ENCODE results near the gene IL17RE. TPM values are rescaled to one million over a fixed set of nuclear protein-coding genes. Genes with fewer than 3 reads are reported as not detected.

IL17RE gene
- total RNA-seq, 3 donors from 2014 or later: 41.8 to 116 (median 82.8) TPM

- DNase-seq (peak in 1 of 3 donors; percentile 35), ATAC-seq (peak; percentile 98)
- TF ChIP-seq, protein P1, sequence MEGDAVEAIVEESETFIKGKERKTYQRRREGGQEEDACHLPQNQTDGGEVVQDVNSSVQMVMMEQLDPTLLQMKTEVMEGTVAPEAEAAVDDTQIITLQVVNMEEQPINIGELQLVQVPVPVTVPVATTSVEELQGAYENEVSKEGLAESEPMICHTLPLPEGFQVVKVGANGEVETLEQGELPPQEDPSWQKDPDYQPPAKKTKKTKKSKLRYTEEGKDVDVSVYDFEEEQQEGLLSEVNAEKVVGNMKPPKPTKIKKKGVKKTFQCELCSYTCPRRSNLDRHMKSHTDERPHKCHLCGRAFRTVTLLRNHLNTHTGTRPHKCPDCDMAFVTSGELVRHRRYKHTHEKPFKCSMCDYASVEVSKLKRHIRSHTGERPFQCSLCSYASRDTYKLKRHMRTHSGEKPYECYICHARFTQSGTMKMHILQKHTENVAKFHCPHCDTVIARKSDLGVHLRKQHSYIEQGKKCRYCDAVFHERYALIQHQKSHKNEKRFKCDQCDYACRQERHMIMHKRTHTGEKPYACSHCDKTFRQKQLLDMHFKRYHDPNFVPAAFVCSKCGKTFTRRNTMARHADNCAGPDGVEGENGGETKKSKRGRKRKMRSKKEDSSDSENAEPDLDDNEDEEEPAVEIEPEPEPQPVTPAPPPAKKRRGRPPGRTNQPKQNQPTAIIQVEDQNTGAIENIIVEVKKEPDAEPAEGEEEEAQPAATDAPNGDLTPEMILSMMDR (IDR thresholded peaks at IDR 0.05): no peak
- Histone ChIP-seq H3K9me3 (no peaks in the 10 kb centered on the region), H3K4me3 (no peak overlapping the region), H3K36me3 (ENCODE audit: low read depth) (no peaks in the 10 kb centered on the region), H3K4me1 (ENCODE audit: low read depth) (no peaks in the 10 kb centered on the region)
- intact Hi-C loops (cut with DNase I, micrococcal nuclease): no loop called here
Observed at GRCh38 chr3:9884555-9885165, 18.0 kb upstream of the IL17RE start.

DNA sequence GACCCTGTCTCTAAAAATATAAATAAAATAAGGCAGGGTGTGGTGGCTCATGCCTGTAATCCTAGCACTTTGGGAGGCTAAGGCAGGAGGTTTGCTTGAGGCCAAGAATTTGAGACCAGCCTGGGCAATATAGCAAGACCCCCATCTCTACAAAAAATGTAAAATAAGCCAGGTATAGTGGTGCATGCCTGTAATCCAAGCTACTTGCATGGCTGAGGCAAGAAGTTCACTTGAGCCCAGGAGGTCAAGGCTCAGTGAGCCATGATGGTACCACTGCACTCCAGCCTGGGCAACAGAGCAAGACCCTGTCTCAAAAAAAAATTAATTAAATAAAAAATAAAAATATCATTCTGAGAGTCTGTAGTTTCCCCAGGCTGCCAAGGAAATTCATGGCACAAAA is 16.3 kb upstream of the IL17RE start:
- intact Hi-C loops (cut with DNase I, micrococcal nuclease): no loop called here
- DNase-seq: no peak
- Histone ChIP-seq H3K4me1 (ENCODE audit: low read depth) (peaks cover 7% of the 10 kb centered on the region), H3K4me3 (no peak overlapping the region), H3K9me3 (no peaks in the 10 kb centered on the region), H3K36me3 (ENCODE audit: low read depth) (no peaks in the 10 kb centered on the region)
- ATAC-seq: no peak
- TF ChIP-seq, protein P1 (IDR thresholded peaks at IDR 0.05): no peak

- TF ChIP-seq, protein P1 (IDR thresholded peaks at IDR 0.05): no peak
- Histone ChIP-seq H3K36me3 (ENCODE audit: low read depth) (no peaks in the 10 kb centered on the region), H3K9me3 (no peaks in the 10 kb centered on the region), H3K4me3 (no peak overlapping the region), H3K4me1 (ENCODE audit: low read depth) (peaks cover 14% of the 10 kb centered on the region)
- DNase-seq: no peak
- no peak for ATAC-seq
- intact Hi-C loops (cut with DNase I, micrococcal nuclease): no loop called here
Observed at GRCh38 chr3:9887480-9887879, 15.2 kb upstream of the IL17RE start.

GRCh38 chr3:9888540-9888939 is 14.1 kb upstream of the IL17RE start:
- intact Hi-C loops (cut with DNase I, micrococcal nuclease): no loop called here
- no peak for ATAC-seq
- no peak overlapping the region for H3K4me3 ChIP-seq
- no peaks in the 10 kb centered on the region for H3K9me3 ChIP-seq
- DNase-seq: no peak
- TF ChIP-seq, protein P1 (IDR thresholded peaks at IDR 0.05): no peak
- peaks cover 14% of the 10 kb centered on the region for H3K4me1 ChIP-seq (ENCODE audit: low read depth)
- no peaks in the 10 kb centered on the region for H3K36me3 ChIP-seq (ENCODE audit: low read depth)

GRCh38 chr3:9889405-9889804 is 13.2 kb upstream of the IL17RE start:
- peaks cover 22% of the 10 kb centered on the region for H3K4me1 ChIP-seq (ENCODE audit: low read depth)
- TF ChIP-seq, protein P1 (IDR thresholded peaks at IDR 0.05): no peak
- DNase-seq (no peak), ATAC-seq (no peak)
- H3K9me3 ChIP-seq: no peaks in the 10 kb centered on the region
- H3K4me3 ChIP-seq: no peak overlapping the region
- intact Hi-C loops (cut with DNase I, micrococcal nuclease): no loop called here
- H3K36me3 ChIP-seq (ENCODE audit: low read depth): no peaks in the 10 kb centered on the region

Measured in mucosa of descending colon (tissue), 3 donors.